GM12801 (cell line): ENCODE results near the gene GLTPD2.

Experiments used
- CTCF ChIP-seq: IDR thresholded peaks from one replicate; pipeline ENCODE4 v1.5.1; 2011; ENCODE audit warnings: control low read depth; ENCODE audit not compliant: insufficient read length; ENCODE audit errors: extremely low read depth

GLTPD2 gene

GRCh38 chr17:4837471-4838308 is 48.9 kb downstream of the GLTPD2 start:
- TF ChIP-seq CTCF: no peak

GRCh38 chr17:4838309-4838785 is 49.6 kb downstream of the GLTPD2 start:
- TF ChIP-seq CTCF: no peak

- TF ChIP-seq CTCF: no peak
Observed at GRCh38 chr17:4839221-4839620, 50.5 kb downstream of the GLTPD2 start.
